ENCODE measurements around the gene KIF17.

Gene KIF17

GRCh38 chr1:20701847-20702246, 16.0 kb downstream of the KIF17 start:
- Histone ChIP-seq H3K27ac (ENCODE audit: low read depth, low read length) (no peak overlapping the region), H3K4me3 (ENCODE audit: low read length) (no peak overlapping the region), H3K79me2 (ENCODE audit: control insufficient read depth, low read length) (no peaks in the 10 kb centered on the region), H3K27me3 (ENCODE audit: control insufficient read depth, low read length) (no peaks in the 10 kb centered on the region), H3K4me2 (ENCODE audit: low read length) (no peak overlapping the region), H3K36me3 (ENCODE audit: control insufficient read depth, low read length) (no peaks in the 10 kb centered on the region), H3K9me2 (replicated peaks; ENCODE audit: control insufficient read depth, low read length) (no peaks in the 10 kb centered on the region), H3K9me3 (ENCODE audit: control insufficient read depth, insufficient read depth, low read length) (no peaks in the 10 kb centered on the region), H4K20me1 (ENCODE audit: control insufficient read depth, insufficient read depth, low read depth, low read length) (no peaks in the 10 kb centered on the region), H3F3A (ENCODE audit: control insufficient read depth, insufficient read depth) (no peaks in the 10 kb centered on the region), H3K4me1 (ENCODE audit: control insufficient read depth, low read length) (peaks cover 4% of the 10 kb centered on the region)
- TF ChIP-seq EZH2phosphoT487 (IDR thresholded peaks at IDR 0.05; ENCODE audit: borderline replicate concordance, low read length) (no peak), CTCF (IDR thresholded peaks at IDR 0.05; ENCODE audit: low read depth, low read length, poor library complexity, severe bottlenecking) (no peak)

GRCh38 chr1:20701446-20701845, 16.4 kb downstream of the KIF17 start:
- Histone ChIP-seq H3K9me2 (replicated peaks; ENCODE audit: control insufficient read depth, low read length) (no peaks in the 10 kb centered on the region), H3K4me3 (ENCODE audit: low read length) (no peak overlapping the region), H4K20me1 (ENCODE audit: control insufficient read depth, insufficient read depth, low read depth, low read length) (no peaks in the 10 kb centered on the region), H3K27ac (ENCODE audit: low read depth, low read length) (no peak overlapping the region), H3F3A (ENCODE audit: control insufficient read depth, insufficient read depth) (no peaks in the 10 kb centered on the region), H3K4me1 (ENCODE audit: control insufficient read depth, low read length) (peaks cover 4% of the 10 kb centered on the region), H3K79me2 (ENCODE audit: control insufficient read depth, low read length) (no peaks in the 10 kb centered on the region), H3K4me2 (ENCODE audit: low read length) (no peak overlapping the region), H3K27me3 (ENCODE audit: control insufficient read depth, low read length) (no peaks in the 10 kb centered on the region), H3K36me3 (ENCODE audit: control insufficient read depth, low read length) (no peaks in the 10 kb centered on the region), H3K9me3 (ENCODE audit: control insufficient read depth, insufficient read depth, low read length) (no peaks in the 10 kb centered on the region)
- no peak for TF ChIP-seq CTCF (IDR thresholded peaks at IDR 0.05; ENCODE audit: low read depth, low read length, poor library complexity, severe bottlenecking)

- H3K36me3 ChIP-seq (ENCODE audit: control insufficient read depth, low read length), result no peaks in the 10 kb centered on the region
- no peak overlapping the region for H3K27ac ChIP-seq (ENCODE audit: low read depth, low read length)
- no peak overlapping the region for H3K4me2 ChIP-seq (ENCODE audit: low read length)
- no peaks in the 10 kb centered on the region for H3K79me2 ChIP-seq (ENCODE audit: control insufficient read depth, low read length)
- H3K4me1 ChIP-seq (ENCODE audit: control insufficient read depth, low read length), result peaks cover 7% of the 10 kb centered on the region
- H3K4me3 ChIP-seq (ENCODE audit: low read length), result no peak overlapping the region
- TF ChIP-seq CTCF (IDR thresholded peaks at IDR 0.05; ENCODE audit: low read depth, low read length, poor library complexity, severe bottlenecking) (no peak), EZH2phosphoT487 (IDR thresholded peaks at IDR 0.05; ENCODE audit: borderline replicate concordance, low read length) (no peak)
- H3K9me2 ChIP-seq (replicated peaks; ENCODE audit: control insufficient read depth, low read length), result no peaks in the 10 kb centered on the region
- no peaks in the 10 kb centered on the region for H3F3A ChIP-seq (ENCODE audit: control insufficient read depth, insufficient read depth)
- H3K9me3 ChIP-seq (ENCODE audit: control insufficient read depth, insufficient read depth, low read length), result no peaks in the 10 kb centered on the region
- no peaks in the 10 kb centered on the region for H3K27me3 ChIP-seq (ENCODE audit: control insufficient read depth, low read length)
- no peaks in the 10 kb centered on the region for H4K20me1 ChIP-seq (ENCODE audit: control insufficient read depth, insufficient read depth, low read depth, low read length)
These were observed 17.1 kb downstream of the KIF17 start for GRCh38 chr1:20700636-20701215.

All from DOHH2 (cell line).